GM23338 (cell line): Measurements from ENCODE around the gene SLC6A8.

Source experiments
- CREB1 ChIP-seq: fragments of 250-450 bp; sonication (Bioruptor Pico); IDR thresholded peaks from 2 replicates; pipeline ENCODE4 v1.5.0; 2020; ENCODE audit warnings: low read depth, mild to moderate bottlenecking, moderate library complexity
- CTCF ChIP-seq, 2 experiments: fragments of 200-600 bp in 1 of 2; sonication (generic) in 1 of 2; conservative IDR thresholded peaks; 2 replicates each; pipeline versions ENCODE4 v1.5.1 to v1.6.1; 2016 to 2017; ENCODE audit warnings: antibody characterized with exemption in 2 of 2, low read depth in 2 of 2, mild to moderate bottlenecking in 2 of 2, moderate library complexity in 1 of 2
- ETS1 ChIP-seq: IDR thresholded peaks from 2 replicates; pipeline ENCODE4 v1.6.1; 2016; ENCODE audit warnings: antibody characterized with exemption
- EZH2 ChIP-seq: fragments of 200-600 bp; sonication (generic); IDR thresholded peaks from one replicate; pipeline ENCODE4 v1.8.0; 2017; ENCODE audit warnings: antibody characterized with exemption, mild to moderate bottlenecking, low read depth; ENCODE audit not compliant: unreplicated experiment
- EZH2phosphoT487 ChIP-seq: fragments of 200-600 bp; sonication (generic); IDR thresholded peaks from one replicate; pipeline ENCODE4 v1.8.1; 2018; ENCODE audit warnings: antibody characterized with exemption; ENCODE audit not compliant: unreplicated experiment
- JUNB ChIP-seq: IDR thresholded peaks from one replicate; pipeline ENCODE4 v1.6.1; 2016; ENCODE audit warnings: antibody characterized with exemption; ENCODE audit not compliant: unreplicated experiment
- NANOG ChIP-seq: IDR thresholded peaks from 2 replicates; pipeline ENCODE4 v1.6.1; 2016; ENCODE audit warnings: antibody characterized with exemption, borderline replicate concordance
- POLR2AphosphoS5 ChIP-seq: IDR thresholded peaks from 2 replicates; pipeline ENCODE4 v1.6.1; 2016; ENCODE audit warnings: antibody characterized with exemption, low read depth
- REST ChIP-seq: IDR thresholded peaks from one replicate; pipeline ENCODE4 v1.6.1; 2018; ENCODE audit warnings: antibody characterized with exemption; ENCODE audit not compliant: unreplicated experiment
- STAT1 ChIP-seq: IDR thresholded peaks from one replicate; pipeline ENCODE4 v1.6.1; 2016; ENCODE audit warnings: antibody characterized with exemption; ENCODE audit not compliant: unreplicated experiment
- ZNF114 ChIP-seq: fragments of 250-450 bp; sonication (Bioruptor Pico); IDR thresholded peaks from 2 replicates; pipeline ENCODE4 v1.5.0; 2020; ENCODE audit warnings: mild to moderate bottlenecking, moderate library complexity
- ZNF331 ChIP-seq: fragments of 250-450 bp; sonication (Bioruptor Pico); IDR thresholded peaks from 2 replicates; pipeline ENCODE4 v1.5.0; 2020; ENCODE audit warnings: low read depth, mild to moderate bottlenecking, moderate library complexity
- ZNF462 ChIP-seq: fragments of 250-450 bp; sonication (Bioruptor Pico); IDR thresholded peaks from 2 replicates; pipeline ENCODE4 v1.5.0; 2020; ENCODE audit warnings: mild to moderate bottlenecking, moderate library complexity

GRCh38 chrX:153731845-153732215, 44.1 kb downstream of the SLC6A8 start:
- TF ChIP-seq CTCF (conservative IDR thresholded peaks at IDR 0.05; ENCODE audit: low read depth in 2 of 2) = no peak
- no peak for TF ChIP-seq POLR2AphosphoS5
- TF ChIP-seq ZNF331 (CRISPR knock-in tag) = no peak
- TF ChIP-seq EZH2phosphoT487 = no peak
- TF ChIP-seq EZH2 = no peak
- no peak for TF ChIP-seq REST
- no peak for TF ChIP-seq JUNB
- no peak for TF ChIP-seq CREB1 (CRISPR knock-in tag)
- no peak for TF ChIP-seq STAT1
- no peak for TF ChIP-seq ZNF462 (CRISPR knock-in tag)
- TF ChIP-seq ETS1 = no peak
- TF ChIP-seq ZNF114 (CRISPR knock-in tag) = no peak
- no peak for TF ChIP-seq NANOG
